H1 (cell line): ENCODE results near the gene LRP5. TPM values are rescaled to one million over a fixed set of nuclear protein-coding genes. Genes with fewer than 3 reads are reported as not detected.
A peak's percentile ranks its signal among the peaks of the same experiment; 100 is the strongest.

Source experiments
- CTCF ChIA-PET: fragments of 300-600 bp; sonication (Branson Sonifier 250); formaldehyde crosslinking; loops from one replicate; lab custom pipeline; 2021; ENCODE audit not compliant: partially characterized antibody; lab: Charles Lee
- POLR2A ChIA-PET: fragments of 300-600 bp; sonication (Branson Sonifier 250); formaldehyde crosslinking; loops from one replicate; lab custom pipeline; 2021; ENCODE audit warnings: inconsistent platforms; ENCODE audit not compliant: partially characterized antibody; lab: Charles Lee
- DNase-seq, 2 experiments: peaks; one replicate each; pipeline versions ENCODE4 v3.0.0 to v3.0.0-alpha.2; 2010 to 2022; ENCODE audit warnings: low spot score in 2 of 2, low read depth in 1 of 2, mixed read lengths in 1 of 2
- FAIRE-seq: peaks from 2 replicates; lab custom pipeline; 2011; peaks lifted over from hg19 to GRCh38; lab: Jason Lieb, UNC
- H2AFZ ChIP-seq: 2 replicates; pipeline ENCODE4 v1.8.1; 2012; ENCODE audit warnings: low read length, inconsistent platforms
- H2AK5ac ChIP-seq: 2 replicates; pipeline ENCODE4 v1.6.1; 2013; ENCODE audit warnings: low read depth, low read length
- H2BK120ac ChIP-seq: replicated peaks from 2 replicates; pipeline ENCODE3; 2013; ENCODE audit warnings: low read depth, low read length, inconsistent platforms
- H2BK12ac ChIP-seq: 2 replicates; pipeline ENCODE4 v1.6.1; 2013; ENCODE audit warnings: low read depth, low read length
- H2BK15ac ChIP-seq: 2 replicates; pipeline ENCODE4 v1.6.1; 2013; ENCODE audit warnings: low read length
- H2BK20ac ChIP-seq: 2 replicates; pipeline ENCODE4 v1.6.1; 2013; ENCODE audit warnings: low read length
- H2BK5ac ChIP-seq: 2 replicates; pipeline ENCODE4 v1.6.1; 2013; ENCODE audit warnings: low read depth, low read length
- H3K14ac ChIP-seq: 2 replicates; pipeline ENCODE4 v1.6.1; 2013; ENCODE audit warnings: inconsistent platforms; ENCODE audit not compliant: insufficient read length
- H3K18ac ChIP-seq: 2 replicates; pipeline ENCODE4 v1.6.1; 2013; ENCODE audit warnings: low read length; ENCODE audit errors: extremely low read depth
- H3K23ac ChIP-seq: 2 replicates; pipeline ENCODE4 v1.6.1; 2013; ENCODE audit warnings: inconsistent platforms; ENCODE audit not compliant: insufficient read length
- H3K23me2 ChIP-seq: 2 replicates; pipeline ENCODE4 v1.6.1; 2013; ENCODE audit warnings: low read depth, low read length
- H3K27ac ChIP-seq: 2 replicates; pipeline ENCODE4 v1.6.1; 2011; ENCODE audit warnings: low read depth, low read length, inconsistent platforms
- H3K27me3 ChIP-seq, 4 experiments: replicated peaks in 1 of 4; 1 replicate in 1 of 4; 2 replicates in 3 of 4; pipeline versions ENCODE4 v1.6.1 to v1.8.1; 2011 to 2013; ENCODE audit warnings: low read length in 3 of 4, mild to moderate bottlenecking in 3 of 4, inconsistent platforms in 2 of 4, mixed read lengths in 2 of 4, moderate library complexity in 1 of 4; ENCODE audit not compliant: control insufficient read depth in 3 of 4, insufficient read depth in 3 of 4; ENCODE audit errors: extremely low read depth in 1 of 4
- H3K36me3 ChIP-seq, 4 experiments: 2 replicates each; pipeline versions ENCODE4 v1.6.1 to v1.8.1; 2011 to 2013; ENCODE audit warnings: mild to moderate bottlenecking in 4 of 4, low read length in 3 of 4, moderate library complexity in 2 of 4, control low read depth in 1 of 4, inconsistent platforms in 1 of 4; ENCODE audit not compliant: insufficient read depth in 4 of 4, control insufficient read depth in 2 of 4
- H3K4ac ChIP-seq: replicated peaks from 2 replicates; pipeline ENCODE3; 2013; ENCODE audit warnings: low read length, low read depth, mixed read lengths, inconsistent platforms; ENCODE audit not compliant: insufficient read length
- H3K4me1 ChIP-seq, 4 experiments: replicated peaks in 1 of 4; 1 replicate in 1 of 4; 2 replicates in 3 of 4; pipeline versions ENCODE4 v1.6.1 to v1.8.1; 2011 to 2013; ENCODE audit warnings: low read length in 3 of 4, inconsistent platforms in 2 of 4, mixed read lengths in 1 of 4; ENCODE audit not compliant: insufficient read depth in 4 of 4, control insufficient read depth in 3 of 4
- H3K4me2 ChIP-seq, 2 experiments: 2 replicates each; pipeline versions ENCODE4 v1.6.1 to v1.8.1; 2011 to 2013; ENCODE audit warnings: low read depth in 2 of 2, low read length in 2 of 2, control low read depth in 1 of 2, inconsistent platforms in 1 of 2, mild to moderate bottlenecking in 1 of 2; ENCODE audit not compliant: insufficient read depth in 1 of 2
- H3K4me3 ChIP-seq, 4 experiments: fragments of 200-600, 300-600 bp in 1 of 4; sonication (generic), shearing (Covaris generic), sonication (Bioruptor Twin) in 1 of 4; 2 replicates each; pipeline versions ENCODE4 v1.5.1 to v1.8.1; 2011 to 2016; ENCODE audit warnings: low read length in 4 of 4, low read depth in 3 of 4, control low read depth in 2 of 4, inconsistent platforms in 2 of 4, mild to moderate bottlenecking in 2 of 4, mixed read lengths in 1 of 4, moderate library complexity in 1 of 4; ENCODE audit not compliant: insufficient read depth in 2 of 4; ENCODE audit errors: extremely low read depth in 1 of 4
- H3K56ac ChIP-seq: replicated peaks from 2 replicates; pipeline ENCODE3; 2013; ENCODE audit warnings: low read depth, mild to moderate bottlenecking, mixed read lengths, low read length, inconsistent platforms; ENCODE audit not compliant: insufficient read length
- H3K79me1 ChIP-seq: 2 replicates; pipeline ENCODE4 v1.6.1; 2013; ENCODE audit warnings: low read depth, low read length, control low read depth
- H3K79me2 ChIP-seq, 2 experiments: 2 replicates each; pipeline versions ENCODE4 v1.6.1 to v1.8.1; 2012 to 2013; ENCODE audit warnings: low read length in 2 of 2, mild to moderate bottlenecking in 2 of 2, inconsistent platforms in 1 of 2; ENCODE audit not compliant: insufficient read depth in 2 of 2, control insufficient read depth in 1 of 2
- H3K9ac ChIP-seq, 4 experiments: replicated peaks in 1 of 4; 1 replicate in 1 of 4; 2 replicates in 3 of 4; pipeline versions ENCODE4 v1.6.1 to v1.8.1; 2011 to 2013; ENCODE audit warnings: low read depth in 3 of 4, low read length in 3 of 4, control low read depth in 2 of 4, mild to moderate bottlenecking in 2 of 4, moderate library complexity in 2 of 4, inconsistent platforms in 1 of 4; ENCODE audit errors: extremely low read depth in 1 of 4
- H3K9me3 ChIP-seq, 2 experiments: 2 replicates each; pipeline versions ENCODE4 v1.6.1 to v1.8.1; 2012 to 2013; ENCODE audit warnings: mild to moderate bottlenecking in 2 of 2, moderate library complexity in 2 of 2, control low read depth in 1 of 2, inconsistent platforms in 1 of 2, low read depth in 1 of 2, low read length in 1 of 2, mixed read lengths in 1 of 2; ENCODE audit not compliant: insufficient read depth in 2 of 2
- H4K20me1 ChIP-seq, 2 experiments: replicated peaks in 1 of 2; 2 replicates each; pipeline versions ENCODE3 to v1.8.1; 2011 to 2013; ENCODE audit warnings: inconsistent platforms in 2 of 2, low read length in 2 of 2, mild to moderate bottlenecking in 1 of 2; ENCODE audit not compliant: insufficient read depth in 2 of 2, control insufficient read depth in 1 of 2
- H4K5ac ChIP-seq: 2 replicates; pipeline ENCODE4 v1.6.1; 2013; ENCODE audit warnings: low read length, low read depth, mixed read lengths, inconsistent platforms; ENCODE audit not compliant: insufficient read length
- H4K8ac ChIP-seq: 2 replicates; pipeline ENCODE4 v1.8.0; 2013; ENCODE audit warnings: mild to moderate bottlenecking, moderate library complexity, low read length, inconsistent platforms; ENCODE audit not compliant: insufficient read depth; ENCODE audit errors: extremely low read depth
- H4K91ac ChIP-seq: replicated peaks from 2 replicates; pipeline ENCODE3; 2013; ENCODE audit warnings: low read length, mixed read lengths, inconsistent platforms; ENCODE audit not compliant: insufficient read length
- BACH1 ChIP-seq: IDR thresholded peaks from 2 replicates; pipeline ENCODE4 v1.6.1; 2012; ENCODE audit warnings: low read length, improper control_type of control experiment
- CEBPB ChIP-seq: IDR thresholded peaks from 2 replicates; pipeline ENCODE4 v1.6.1; 2012; ENCODE audit warnings: low read depth, low read length
- CHD2 ChIP-seq: IDR thresholded peaks from 2 replicates; pipeline ENCODE4 v1.6.1; 2012; ENCODE audit warnings: low read length, improper control_type of control experiment
- CREB1 ChIP-seq: IDR thresholded peaks from 2 replicates; pipeline ENCODE4 v1.6.1; 2012; ENCODE audit warnings: inconsistent platforms
- EP300 ChIP-seq, 2 experiments: IDR thresholded peaks; 1 replicate in 1 of 2; 2 replicates in 1 of 2; pipeline ENCODE4 v1.6.1; 2011 to 2012; ENCODE audit warnings: low read depth in 2 of 2, low read length in 2 of 2, mild to moderate bottlenecking in 2 of 2, borderline replicate concordance in 1 of 2, inconsistent platforms in 1 of 2, moderate library complexity in 1 of 2
- POLR2A ChIP-seq, 2 experiments: IDR thresholded peaks; 1 replicate in 1 of 2; 2 replicates in 1 of 2; pipeline ENCODE4 v1.6.1; 2011; ENCODE audit warnings: low read depth in 2 of 2, low read length in 2 of 2, mild to moderate bottlenecking in 2 of 2; ENCODE audit errors: control extremely low read depth in 1 of 2
- RFX5 ChIP-seq: IDR thresholded peaks from 2 replicates; pipeline ENCODE4 v1.6.1; 2011; ENCODE audit warnings: low read depth, low read length, improper control_type of control experiment, borderline replicate concordance
- TEAD4 ChIP-seq: IDR thresholded peaks from 2 replicates; pipeline ENCODE4 v1.6.1; 2012; ENCODE audit warnings: low read depth, low read length, inconsistent platforms, mixed read lengths
- WGBS, 2 experiments: shearing (Covaris generic) in 1 of 2; methylation state at CpG; one replicate each; pipeline versions ENCODE4 v1.1.6 to v1.1.7; 2013 to 2015; ENCODE audit warnings: low lambda C conversion rate in 2 of 2, mixed read lengths in 2 of 2, inconsistent platforms in 1 of 2, low coverage in 1 of 2, missing lambda C conversion rate in 1 of 2; ENCODE audit not compliant: insufficient replicate concordance in 2 of 2, insufficient coverage in 1 of 2, insufficient read length in 1 of 2; ENCODE audit errors: extremely low coverage in 1 of 2, missing lambda C conversion rate in 1 of 2; 5-methylcytosine and 5-hydroxymethylcytosine counted together
- polyA plus RNA-seq, 7 experiments: library from polyadenylated mRNA; depleted of rRNA in 3 of 7; stranded (reverse) in 5 of 7; unstranded in 2 of 7; fragments of >200 nt in 5 of 7; fragments of 200-250 nt in 2 of 7; gene quantifications; 1 replicate in 5 of 7; 2 replicates in 1 of 7; 4 replicates in 1 of 7; pipeline versions ENCODE4 v1.2.1 to v1.2.3, GENCODE V29; 2011 to 2013; ENCODE audit warnings: missing spikeins in 2 of 7, mixed read lengths in 2 of 7
- total RNA-seq: library from RNA; stranded (reverse); fragmentation: NEBNext Ultra II Directional; extraction: Animal tissue kit (Norgen Biotek cat#: 25700); gene quantifications from 2 replicates; pipeline ENCODE4 v1.2.1, GENCODE V29; 2021
- TF ChIP-seq, protein P1 (sequence below): IDR thresholded peaks from 2 replicates; pipeline ENCODE4 v1.6.1; 2012; ENCODE audit warnings: inconsistent platforms
- TF ChIP-seq, protein P2 (sequence below): IDR thresholded peaks from 2 replicates; pipeline ENCODE4 v1.6.1; 2012; ENCODE audit warnings: low read length, inconsistent platforms

Gene LRP5
- total and polyA plus RNA-seq, 2 of the 8 experiments (the other 6 are each of a cell fraction or from before 2014, with no cell fraction given) = 19.0 to 38.9 TPM

- peak overlapping the region; percentile 50; the same call in 1 of the 2 replicates for H2BK12ac ChIP-seq
- TF ChIP-seq POLR2A (IDR thresholded peaks at IDR 0.05; ENCODE audit: control extremely low read depth in 1 of 2, low read depth in 2 of 2, low read length in 2 of 2) = no peak
- TF ChIP-seq, protein P1, sequence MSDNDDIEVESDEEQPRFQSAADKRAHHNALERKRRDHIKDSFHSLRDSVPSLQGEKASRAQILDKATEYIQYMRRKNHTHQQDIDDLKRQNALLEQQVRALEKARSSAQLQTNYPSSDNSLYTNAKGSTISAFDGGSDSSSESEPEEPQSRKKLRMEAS = no peak
- TF ChIP-seq, protein P2, sequence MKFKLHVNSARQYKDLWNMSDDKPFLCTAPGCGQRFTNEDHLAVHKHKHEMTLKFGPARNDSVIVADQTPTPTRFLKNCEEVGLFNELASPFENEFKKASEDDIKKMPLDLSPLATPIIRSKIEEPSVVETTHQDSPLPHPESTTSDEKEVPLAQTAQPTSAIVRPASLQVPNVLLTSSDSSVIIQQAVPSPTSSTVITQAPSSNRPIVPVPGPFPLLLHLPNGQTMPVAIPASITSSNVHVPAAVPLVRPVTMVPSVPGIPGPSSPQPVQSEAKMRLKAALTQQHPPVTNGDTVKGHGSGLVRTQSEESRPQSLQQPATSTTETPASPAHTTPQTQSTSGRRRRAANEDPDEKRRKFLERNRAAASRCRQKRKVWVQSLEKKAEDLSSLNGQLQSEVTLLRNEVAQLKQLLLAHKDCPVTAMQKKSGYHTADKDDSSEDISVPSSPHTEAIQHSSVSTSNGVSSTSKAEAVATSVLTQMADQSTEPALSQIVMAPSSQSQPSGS = no peak
- TF ChIP-seq CEBPB = no peak
- TF ChIP-seq RFX5 = no peak
- TF ChIP-seq CHD2 = no peak
- TF ChIP-seq BACH1 = no peak
- TF ChIP-seq TEAD4 = no peak
- TF ChIP-seq CREB1 = no peak
- no peak for TF ChIP-seq EP300 (IDR thresholded peaks at IDR 0.05; ENCODE audit: borderline replicate concordance in 1 of 2, low read depth in 2 of 2, low read length in 2 of 2)
- TF ChIP-seq, all 59 proteins: peak for 0
- peak overlapping the region; percentile 14 for H4K5ac ChIP-seq
- H3K9me3 ChIP-seq = no peaks in the 10 kb centered on the region
- no peak for FAIRE-seq
- H3K4me3 ChIP-seq = no peak overlapping the region
- WGBS, 2 experiments = 76% methylated on average over 15 of the region's 15 CpGs; no CpG with 5 or more reads in 1 of the 2 experiments
- no peak overlapping the region for H2BK120ac ChIP-seq
- no peak overlapping the region for H3K56ac ChIP-seq
- DNase-seq = no peak
- no peak overlapping the region for H3K23ac ChIP-seq
- H2AFZ ChIP-seq = no peak overlapping the region
- H2AK5ac ChIP-seq = peak overlapping the region; percentile 53; the same call in 1 of the 2 replicates
- H3K4me2 ChIP-seq = peak overlapping the region; percentile 29 to 32; a peak in 3 of 4 replicates
- peaks cover 0 to 2% of the 10 kb centered on the region in 2 experiments for H4K20me1 ChIP-seq
- H4K91ac ChIP-seq = peak overlapping the region; percentile 65
- H3K9ac ChIP-seq = no peak overlapping the region
- H3K4me1 ChIP-seq = peaks cover 8 to 32% (median 23%) of the 10 kb centered on the region in 4 experiments
- 0 out of 2 replicates have a peak overlapping the region, but pooled peaks have one; percentile 44 for H2BK5ac ChIP-seq
- H3K79me2 ChIP-seq = peaks cover 0 to 84% of the 10 kb centered on the region in 2 experiments; a peak in 3 of 4 replicates
- POLR2A ChIA-PET = interaction anchor here (0.7 kb wide), 1 partner anchor 63 kb away, joined by 3 read pairs; no protein-coding TSS in a partner anchor
- no peak overlapping the region for H3K27ac ChIP-seq
- H3K14ac ChIP-seq = no peak overlapping the region
- H4K8ac ChIP-seq = no peak overlapping the region
- CTCF ChIA-PET = interaction anchor here (0.7 to 1.5 kb wide), 6 partner anchors 9 to 34 kb away, joined by 3 to 5 read pairs (median 4); no protein-coding TSS in a partner anchor
- no peak overlapping the region for H2BK15ac ChIP-seq
- no peaks in the 10 kb centered on the region for H3K36me3 ChIP-seq
- H2BK20ac ChIP-seq = no peak overlapping the region
- no peak overlapping the region for H3K4ac ChIP-seq
- peaks cover 19% of the 10 kb centered on the region for H3K79me1 ChIP-seq
- peaks cover 7% of the 10 kb centered on the region; the same call in 1 of the 2 replicates for H3K23me2 ChIP-seq
- no peaks in the 10 kb centered on the region for H3K27me3 ChIP-seq
- peak overlapping the region; percentile 87 for H3K18ac ChIP-seq
Observed at GRCh38 chr11:68317147-68317785, 4.9 kb downstream of the LRP5 start.
